Astrocyte (in vitro differentiated cells and primary cell): ENCODE data around the gene PALM2AKAP2. TPM values are rescaled to one million over a fixed set of nuclear protein-coding genes. Genes with fewer than 3 reads are reported as not detected.

Experiments
- DNase-seq: peaks from one replicate; pipeline ENCODE4 v3.0.0-alpha.2; 2010; ENCODE audit warnings: low read depth
- FAIRE-seq: peaks from 2 replicates; lab custom pipeline; 2011; peaks lifted over from hg19 to GRCh38; lab: Jason Lieb, UNC
- H2AFZ ChIP-seq: 2 replicates; pipeline ENCODE4 v1.6.0; 2012; ENCODE audit warnings: low read depth, low read length, inconsistent platforms
- H3K27ac ChIP-seq: 2 replicates; pipeline ENCODE4 v1.5.1; 2011; ENCODE audit warnings: low read depth, low read length, inconsistent platforms
- H3K27me3 ChIP-seq: 2 replicates; pipeline ENCODE4 v1.6.0; 2011; ENCODE audit warnings: low read length, inconsistent platforms; ENCODE audit not compliant: insufficient read depth
- H3K36me3 ChIP-seq: 2 replicates; pipeline ENCODE4 v1.5.1; 2011; ENCODE audit warnings: low read length, inconsistent platforms; ENCODE audit not compliant: insufficient read depth
- H3K4me1 ChIP-seq: 2 replicates; pipeline ENCODE4 v1.5.1; 2011; ENCODE audit warnings: low read length, inconsistent platforms; ENCODE audit not compliant: insufficient read depth
- H3K4me2 ChIP-seq: 2 replicates; pipeline ENCODE4 v1.6.0; 2012; ENCODE audit warnings: low read length, inconsistent platforms
- H3K4me3 ChIP-seq: 2 replicates; pipeline ENCODE4 v1.5.1; 2011; ENCODE audit warnings: low read depth, mild to moderate bottlenecking, low read length, inconsistent platforms; ENCODE audit not compliant: insufficient read depth
- H3K79me2 ChIP-seq: 2 replicates; pipeline ENCODE4 v1.6.0; 2012; ENCODE audit warnings: mild to moderate bottlenecking, low read length, inconsistent platforms; ENCODE audit not compliant: insufficient read depth
- H3K9ac ChIP-seq: 2 replicates; pipeline ENCODE4 v1.6.0; 2012; ENCODE audit warnings: mild to moderate bottlenecking, low read length, inconsistent platforms
- H3K9me3 ChIP-seq: 2 replicates; pipeline ENCODE4 v1.5.1; 2012; ENCODE audit warnings: low read depth, mild to moderate bottlenecking, low read length, inconsistent platforms; ENCODE audit not compliant: insufficient read depth
- H4K20me1 ChIP-seq: 2 replicates; pipeline ENCODE4 v1.6.0; 2012; ENCODE audit warnings: low read length, inconsistent platforms; ENCODE audit not compliant: insufficient read depth
- H3K27ac Mint-ChIP-seq: one replicate; pipeline ENCODE4 v1.8.0; 2021; ENCODE audit warnings: mild to moderate bottlenecking, mixed read lengths; ENCODE audit not compliant: unreplicated experiment
- H3K27me3 Mint-ChIP-seq: one replicate; pipeline ENCODE4 v1.8.0; 2021; ENCODE audit warnings: low read depth, mixed read lengths; ENCODE audit not compliant: unreplicated experiment
- H3K36me3 Mint-ChIP-seq: one replicate; pipeline ENCODE4 v1.8.0; 2021; ENCODE audit warnings: low read depth, mixed read lengths; ENCODE audit not compliant: unreplicated experiment
- H3K4me1 Mint-ChIP-seq: one replicate; pipeline ENCODE4 v1.8.0; 2021; ENCODE audit warnings: low read depth, mixed read lengths; ENCODE audit not compliant: unreplicated experiment
- H3K4me3 Mint-ChIP-seq: one replicate; pipeline ENCODE4 v1.8.0; 2021; ENCODE audit warnings: mild to moderate bottlenecking, moderate library complexity, mixed read lengths; ENCODE audit not compliant: unreplicated experiment
- H3K9me3 Mint-ChIP-seq: one replicate; pipeline ENCODE4 v1.8.0; 2021; ENCODE audit warnings: mild to moderate bottlenecking, mixed read lengths; ENCODE audit not compliant: unreplicated experiment
- EZH2 ChIP-seq: IDR thresholded peaks from 2 replicates; pipeline ENCODE4 v1.6.1; 2012; ENCODE audit warnings: mild to moderate bottlenecking, low read length, inconsistent platforms; ENCODE audit not compliant: insufficient read depth
- total RNA-seq: library from RNA; stranded (reverse); gene quantifications from 2 replicates; pipeline ENCODE4 v1.2.1, GENCODE V29; 2021
- TF ChIP-seq, protein P1 (sequence below): IDR thresholded peaks from 2 replicates; pipeline ENCODE4 v1.5.1; 2011; ENCODE audit warnings: low read depth, mild to moderate bottlenecking, inconsistent platforms, low read length, moderate library complexity; ENCODE audit not compliant: insufficient read depth

Gene PALM2AKAP2
- total RNA-seq, 1 donor from 2014 or later, result 58.1 TPM

DNA sequence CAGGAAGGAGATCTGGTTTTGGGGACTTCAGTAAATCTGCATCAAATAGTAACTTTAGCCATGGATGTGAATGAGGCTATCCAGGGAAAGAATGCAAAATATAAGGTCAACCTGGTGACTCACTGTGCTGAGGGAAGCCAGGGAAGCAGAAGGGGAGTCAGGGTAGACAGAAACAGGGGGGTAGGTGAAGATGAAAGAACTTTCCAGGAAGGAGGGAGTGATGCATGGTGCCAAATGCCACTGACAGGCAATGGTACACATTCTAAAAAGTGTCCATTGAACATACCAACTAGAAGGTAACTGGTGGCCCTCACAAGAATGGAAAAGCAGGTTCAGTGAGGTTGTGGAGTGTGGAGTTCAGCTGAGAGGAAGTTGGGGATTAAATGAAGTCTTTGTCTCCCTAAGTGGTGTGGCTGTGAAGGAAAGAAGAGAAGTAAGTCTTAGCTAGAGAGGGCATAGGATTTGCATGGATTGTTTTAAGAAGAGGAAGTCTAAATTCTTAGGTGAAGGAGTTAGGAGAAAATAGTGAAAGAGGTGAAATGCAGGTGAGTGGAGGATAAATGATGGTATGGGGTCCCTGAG lies 35.5 kb downstream of the PALM2AKAP2 start:
- Histone ChIP-seq H3K4me2 (peak overlapping the region; percentile 64), H3K27ac (peak overlapping the region; percentile 98), H2AFZ (no peak overlapping the region), H3K9ac (peak overlapping the region; percentile 78), H4K20me1 (peaks cover 7% of the 10 kb centered on the region), H3K4me3 (no peak overlapping the region), H3K79me2 (peaks cover 67% of the 10 kb centered on the region), H3K9me3 (no peaks in the 10 kb centered on the region), H3K27me3 (no peaks in the 10 kb centered on the region), H3K4me1 (peaks cover 37% of the 10 kb centered on the region), H3K36me3 (no peaks in the 10 kb centered on the region)
- no peak overlapping the region for H3K4me3 Mint-ChIP-seq
- TF ChIP-seq EZH2, result no peak
- TF ChIP-seq, protein P1, sequence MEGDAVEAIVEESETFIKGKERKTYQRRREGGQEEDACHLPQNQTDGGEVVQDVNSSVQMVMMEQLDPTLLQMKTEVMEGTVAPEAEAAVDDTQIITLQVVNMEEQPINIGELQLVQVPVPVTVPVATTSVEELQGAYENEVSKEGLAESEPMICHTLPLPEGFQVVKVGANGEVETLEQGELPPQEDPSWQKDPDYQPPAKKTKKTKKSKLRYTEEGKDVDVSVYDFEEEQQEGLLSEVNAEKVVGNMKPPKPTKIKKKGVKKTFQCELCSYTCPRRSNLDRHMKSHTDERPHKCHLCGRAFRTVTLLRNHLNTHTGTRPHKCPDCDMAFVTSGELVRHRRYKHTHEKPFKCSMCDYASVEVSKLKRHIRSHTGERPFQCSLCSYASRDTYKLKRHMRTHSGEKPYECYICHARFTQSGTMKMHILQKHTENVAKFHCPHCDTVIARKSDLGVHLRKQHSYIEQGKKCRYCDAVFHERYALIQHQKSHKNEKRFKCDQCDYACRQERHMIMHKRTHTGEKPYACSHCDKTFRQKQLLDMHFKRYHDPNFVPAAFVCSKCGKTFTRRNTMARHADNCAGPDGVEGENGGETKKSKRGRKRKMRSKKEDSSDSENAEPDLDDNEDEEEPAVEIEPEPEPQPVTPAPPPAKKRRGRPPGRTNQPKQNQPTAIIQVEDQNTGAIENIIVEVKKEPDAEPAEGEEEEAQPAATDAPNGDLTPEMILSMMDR, result no peak
- DNase-seq (peak; percentile 71), FAIRE-seq (peak; percentile 79)
- H3K27me3 Mint-ChIP-seq, result no peaks in the 10 kb centered on the region
- peaks cover 12% of the 10 kb centered on the region for H3K4me1 Mint-ChIP-seq
- H3K36me3 Mint-ChIP-seq, result peaks cover 6% of the 10 kb centered on the region
- H3K27ac Mint-ChIP-seq, result no peak overlapping the region
- peaks cover 3% of the 10 kb centered on the region for H3K9me3 Mint-ChIP-seq

DNA sequence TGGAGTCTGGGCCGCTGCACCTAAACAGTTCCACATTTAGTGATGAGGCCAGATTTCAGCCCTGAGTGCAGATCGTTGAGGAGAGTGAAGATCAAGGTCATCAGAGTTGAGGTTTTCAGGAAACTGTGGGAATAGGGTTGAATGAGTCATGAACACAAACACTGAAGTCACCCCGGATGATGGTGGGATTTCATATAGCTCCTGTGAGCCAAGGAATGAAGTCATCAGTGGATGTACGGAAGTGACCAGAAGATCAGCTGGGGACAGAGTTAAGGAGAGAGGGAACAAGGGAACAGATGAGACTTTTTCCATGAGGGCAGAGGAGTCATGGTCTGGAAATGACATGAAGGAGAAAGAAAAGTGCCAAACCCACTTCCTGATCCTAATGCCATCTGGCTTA lies 36.5 kb downstream of the PALM2AKAP2 start:
- Histone ChIP-seq H3K79me2 (peaks cover 69% of the 10 kb centered on the region), H3K9ac (peak overlapping the region; percentile 85)
- peaks cover 14% of the 10 kb centered on the region for H3K4me1 Mint-ChIP-seq

More for the DNA sequence above, 36.5 kb downstream of the PALM2AKAP2 start:
- DNase-seq (peak; percentile 100), FAIRE-seq (peak; percentile 99)
- no peaks in the 10 kb centered on the region for H3K27me3 Mint-ChIP-seq
- H3K4me3 Mint-ChIP-seq, result no peak overlapping the region
- peaks cover 38% of the 10 kb centered on the region for H3K4me1 ChIP-seq
- TF ChIP-seq, protein P1, result no peak
- TF ChIP-seq EZH2, result no peak
- H3K27me3 ChIP-seq, result no peaks in the 10 kb centered on the region
- H2AFZ ChIP-seq, result no peak overlapping the region
- peaks cover 2% of the 10 kb centered on the region for H3K36me3 Mint-ChIP-seq
- H4K20me1 ChIP-seq, result no peaks in the 10 kb centered on the region
- peak overlapping the region; percentile 64 for H3K4me2 ChIP-seq
- peaks cover 2% of the 10 kb centered on the region for H3K9me3 Mint-ChIP-seq
- H3K4me3 ChIP-seq, result no peak overlapping the region
- H3K9me3 ChIP-seq, result no peaks in the 10 kb centered on the region
- H3K36me3 ChIP-seq, result no peaks in the 10 kb centered on the region
- no peak overlapping the region for H3K27ac Mint-ChIP-seq
- peak overlapping the region; percentile 98 for H3K27ac ChIP-seq
